SHP77 treated with DMSO at 0.1 percent for 48 hours (cell line): ENCODE data around the gene TRPC4AP.

ENCODE experiments used
- DNase-seq: peaks from one replicate; lab custom pipeline; 2025; lab: John Stamatoyannopoulos, UW

Gene TRPC4AP

DNA sequence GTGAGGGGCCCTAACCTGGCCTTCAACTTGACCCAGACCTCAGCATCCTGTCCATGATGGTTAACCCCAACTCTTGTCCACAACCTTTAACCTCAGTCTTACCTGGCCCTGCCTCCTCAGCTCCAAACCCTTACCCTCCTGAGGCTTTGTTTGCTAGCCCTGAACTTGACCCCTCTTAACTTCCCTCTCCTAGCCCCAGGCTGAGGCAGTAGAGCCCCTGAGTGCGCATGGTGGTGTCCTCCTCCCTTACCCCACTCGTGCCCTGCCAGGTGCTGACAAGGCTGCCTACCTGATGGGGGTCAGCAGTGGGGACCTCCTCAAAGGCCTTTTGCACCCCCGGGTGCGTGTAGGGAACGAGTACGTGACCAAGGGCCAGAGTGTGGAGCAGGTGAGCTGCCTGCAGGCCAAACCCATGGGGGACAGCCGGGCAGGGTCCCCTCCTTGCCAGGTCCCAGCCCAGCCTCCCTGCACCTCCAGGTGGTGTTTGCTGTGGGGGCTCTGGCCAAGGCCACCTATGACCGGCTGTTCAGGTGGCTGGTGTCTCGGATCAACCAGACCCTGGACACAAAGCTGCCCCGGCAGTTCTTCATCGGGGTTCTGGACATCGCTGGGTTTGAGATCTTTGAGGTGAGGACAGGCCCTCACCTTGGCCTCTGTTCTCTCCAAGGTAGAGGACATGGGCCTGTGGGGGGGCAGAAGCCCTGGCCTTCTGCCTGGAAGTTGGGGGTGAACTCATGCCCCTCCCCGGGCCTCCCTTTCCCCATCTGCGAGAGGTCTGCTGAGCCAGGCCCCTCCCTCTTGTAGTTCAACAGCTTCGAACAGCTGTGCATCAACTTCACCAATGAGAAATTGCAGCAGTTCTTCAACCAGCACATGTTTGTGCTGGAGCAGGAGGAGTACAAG is 105.1 kb downstream of the TRPC4AP start:
- no peak for DNase-seq

GRCh38 chr20:34986311-34987287 is 106.0 kb downstream of the TRPC4AP start:
- no peak for DNase-seq

DNA sequence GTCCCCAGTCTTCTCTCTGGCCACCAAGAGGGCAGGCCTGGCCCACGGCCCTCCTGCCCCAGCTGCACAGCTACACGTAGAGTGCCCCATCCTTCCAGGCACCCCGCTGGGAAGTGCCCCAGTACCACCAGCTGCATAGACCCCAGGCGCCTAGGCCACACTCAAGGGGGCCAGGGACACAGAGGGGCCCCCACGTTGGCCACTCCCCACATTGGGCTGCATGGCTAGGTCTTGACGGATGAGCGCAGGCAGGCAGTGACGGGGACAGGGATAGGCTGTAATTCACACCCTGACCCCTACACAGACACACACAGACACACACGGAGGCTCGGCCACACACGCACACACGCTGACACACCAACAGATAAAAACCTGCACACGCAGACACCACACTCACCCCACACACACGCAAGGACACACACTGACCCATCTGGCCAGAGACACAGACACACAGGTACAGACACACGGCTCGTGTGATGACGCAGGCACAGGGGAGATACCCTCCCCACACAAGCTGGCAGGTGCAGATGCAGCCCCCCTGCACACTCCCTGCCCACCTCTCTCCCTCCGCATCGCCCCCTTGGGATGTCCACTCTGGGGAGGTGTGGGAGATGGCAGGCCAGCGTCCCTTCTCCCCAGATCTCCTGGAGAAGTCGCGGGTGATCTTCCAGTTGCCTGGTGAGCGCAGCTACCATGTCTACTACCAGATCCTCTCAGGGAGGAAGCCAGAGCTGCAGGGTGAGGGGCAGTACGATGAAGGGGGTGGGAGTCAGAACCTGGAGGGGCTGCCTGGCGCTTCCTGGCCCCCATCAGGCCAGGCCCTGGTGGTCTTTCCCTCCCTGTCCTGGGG is 106.9 kb downstream of the TRPC4AP start:
- no peak for DNase-seq

GRCh38 chr20:34984756-34985261 is 107.8 kb downstream of the TRPC4AP start:
- DNase-seq: no peak

DNA sequence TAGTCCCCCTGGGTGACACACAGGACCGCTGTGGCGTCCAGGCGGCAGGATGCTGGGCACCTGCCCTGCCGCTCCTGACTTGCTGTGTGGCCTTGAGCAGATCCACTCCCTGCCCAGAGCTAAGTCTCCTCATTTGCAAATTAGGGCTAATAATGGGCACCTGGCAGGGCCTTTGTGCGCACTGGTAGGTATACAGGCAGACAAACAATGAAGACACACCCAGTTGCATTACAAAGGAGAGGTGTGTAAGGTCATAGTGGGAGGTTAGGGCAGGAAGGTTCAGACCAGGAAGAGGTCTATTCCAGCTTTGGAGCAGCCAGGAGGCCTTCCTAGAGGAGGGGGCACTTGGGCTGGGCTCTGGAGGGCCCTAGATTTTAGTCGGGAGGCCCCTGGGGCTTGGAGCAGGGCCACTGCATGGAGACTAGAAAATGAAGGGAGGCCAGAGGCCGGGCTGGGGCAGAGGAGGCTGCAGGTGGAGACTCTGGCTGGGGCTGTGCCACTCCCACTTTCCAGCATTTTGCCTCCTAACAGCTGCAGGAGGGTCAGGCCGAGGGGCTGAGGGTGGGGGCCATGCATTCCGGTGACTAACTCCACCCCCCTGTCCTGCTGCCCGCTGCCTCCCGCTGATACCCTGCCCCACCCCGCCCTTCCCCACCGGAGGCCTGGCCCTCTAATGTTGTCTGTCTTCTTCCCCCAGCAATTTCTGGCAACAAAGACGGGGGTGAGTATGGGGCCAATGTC is 108.4 kb downstream of the TRPC4AP start:
- no peak for DNase-seq

DNA sequence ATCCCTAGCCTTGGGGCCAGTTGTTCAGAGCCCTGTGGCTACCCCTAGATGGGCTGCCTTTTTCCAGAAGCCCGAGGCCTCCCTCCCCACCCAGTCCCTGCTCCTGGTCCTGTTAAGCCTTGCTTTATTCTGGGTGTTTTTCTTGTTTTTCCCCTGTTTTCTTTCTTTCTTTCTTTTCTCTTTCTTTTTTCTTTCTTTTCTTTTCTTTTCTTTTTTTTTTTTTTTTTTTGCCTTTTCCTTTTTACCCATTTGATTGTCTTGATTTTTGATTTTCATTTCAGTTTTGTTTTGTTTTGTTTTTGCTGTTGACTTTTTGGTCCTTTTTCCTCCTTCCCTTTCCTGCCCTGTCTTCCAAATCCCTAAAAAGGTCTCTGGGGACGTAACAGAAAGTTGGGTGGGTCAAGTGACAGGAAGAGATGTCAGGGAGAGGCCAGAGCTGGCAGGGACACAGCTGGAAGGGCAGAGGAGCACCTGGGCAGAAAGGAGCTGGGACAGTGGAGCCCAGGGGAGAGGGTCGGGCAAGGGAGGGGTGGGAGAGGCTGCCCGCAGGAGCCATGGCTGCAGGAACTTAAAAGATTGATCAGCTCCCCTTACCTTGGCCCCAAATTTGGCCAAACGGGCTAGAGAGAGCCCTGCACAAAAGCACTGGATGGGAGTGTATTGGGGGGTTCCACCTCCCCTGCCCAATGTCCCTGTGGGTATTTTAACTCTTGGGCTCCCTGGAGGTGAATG is 109.4 kb downstream of the TRPC4AP start:
- DNase-seq: no peak

GRCh38 chr20:34982270-34983088 is 110.1 kb downstream of the TRPC4AP start:
- no peak for DNase-seq

GRCh38 chr20:34980543-34981233 is 111.9 kb downstream of the TRPC4AP start:
- DNase-seq: peak; percentile 11

DNA sequence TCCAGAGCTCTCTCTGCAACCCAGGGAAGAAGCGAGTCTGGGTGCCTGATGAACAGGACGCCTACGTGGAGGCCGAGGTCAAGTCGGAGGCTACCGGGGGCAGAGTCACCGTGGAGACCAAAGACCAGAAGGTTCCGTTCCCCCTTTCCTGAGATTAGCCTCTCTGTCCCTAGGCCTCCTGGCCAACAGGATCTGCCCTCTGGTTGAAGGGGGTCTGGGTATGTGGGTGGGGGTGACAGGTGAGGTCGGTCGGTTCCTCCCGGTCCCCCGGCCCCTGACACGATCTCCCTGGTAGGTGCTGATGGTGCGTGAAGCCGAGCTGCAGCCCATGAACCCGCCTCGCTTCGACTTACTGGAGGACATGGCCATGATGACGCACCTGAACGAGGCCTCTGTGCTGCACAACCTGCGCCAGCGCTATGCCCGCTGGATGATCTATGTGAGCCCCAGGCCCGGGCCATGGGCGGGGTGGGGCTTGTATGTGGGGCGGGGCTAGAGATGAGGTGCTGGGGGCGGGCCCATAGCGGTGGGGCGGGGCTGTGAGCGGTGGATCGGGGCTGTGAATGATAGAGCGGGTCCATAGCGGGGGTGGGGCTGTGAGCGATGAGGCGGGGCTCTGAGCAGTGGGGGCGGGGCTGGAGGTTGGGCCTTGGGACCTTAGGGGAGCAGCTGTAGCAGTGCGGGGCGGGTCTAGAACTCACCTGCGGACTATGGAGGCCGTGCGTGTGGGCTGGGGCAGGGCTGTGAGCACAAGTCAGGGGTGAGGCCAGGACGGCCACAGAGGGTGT is 113.0 kb downstream of the TRPC4AP start:
- no peak for DNase-seq

DNA sequence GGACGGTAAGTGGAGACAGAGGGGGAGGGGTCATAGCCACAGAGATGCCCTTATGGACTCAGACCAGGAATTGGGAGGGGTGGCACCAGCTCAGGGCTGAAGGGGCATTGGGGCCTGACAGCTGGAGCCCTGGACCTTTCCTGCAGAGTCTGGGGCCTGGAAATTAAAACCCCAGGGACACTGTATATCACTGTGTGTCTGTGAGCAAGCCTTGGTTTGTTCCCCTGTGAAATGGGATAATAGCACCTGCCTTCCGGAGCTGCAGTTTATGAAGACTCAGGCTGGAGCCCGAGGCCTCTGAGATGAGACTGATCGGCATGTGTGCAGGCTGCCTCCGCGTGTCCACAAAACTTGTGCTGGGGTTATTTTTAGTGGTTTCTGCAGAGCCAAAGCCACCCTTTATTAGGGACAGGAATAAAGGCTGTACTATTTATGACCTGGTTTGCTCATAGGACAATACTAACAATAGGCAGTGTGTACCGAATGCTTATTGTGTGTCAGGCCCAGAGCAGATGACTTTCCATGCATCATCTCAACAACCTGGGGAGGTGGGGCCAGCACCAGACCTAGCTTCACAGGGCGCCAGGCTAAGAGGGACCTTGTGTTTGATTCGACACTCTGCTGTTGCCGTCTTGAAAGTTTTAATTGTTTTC is 114.4 kb downstream of the TRPC4AP start:
- DNase-seq: no peak

GRCh38 chr20:34977365-34978091 is 115.1 kb downstream of the TRPC4AP start:
- no peak for DNase-seq

DNA sequence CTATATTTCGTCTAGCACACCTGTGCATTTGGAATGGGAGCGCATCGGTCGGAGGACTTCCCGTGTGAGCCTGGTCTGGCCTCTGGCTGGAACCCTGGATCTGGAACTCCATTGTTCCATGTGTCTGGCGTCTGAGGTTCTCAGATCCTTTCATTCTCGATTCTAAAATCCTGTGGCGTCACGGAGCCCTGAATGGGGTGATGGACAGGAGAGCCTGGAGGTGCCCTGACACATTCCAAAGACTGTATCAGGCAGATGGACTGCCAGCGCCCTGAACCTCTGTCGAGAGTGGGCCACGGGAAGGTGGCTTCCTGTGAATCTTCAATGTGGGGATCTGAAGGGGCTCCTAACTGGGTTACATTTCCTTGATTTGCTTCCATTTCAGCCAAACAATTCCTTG is 116.3 kb downstream of the TRPC4AP start:
- DNase-seq: no peak

DNA sequence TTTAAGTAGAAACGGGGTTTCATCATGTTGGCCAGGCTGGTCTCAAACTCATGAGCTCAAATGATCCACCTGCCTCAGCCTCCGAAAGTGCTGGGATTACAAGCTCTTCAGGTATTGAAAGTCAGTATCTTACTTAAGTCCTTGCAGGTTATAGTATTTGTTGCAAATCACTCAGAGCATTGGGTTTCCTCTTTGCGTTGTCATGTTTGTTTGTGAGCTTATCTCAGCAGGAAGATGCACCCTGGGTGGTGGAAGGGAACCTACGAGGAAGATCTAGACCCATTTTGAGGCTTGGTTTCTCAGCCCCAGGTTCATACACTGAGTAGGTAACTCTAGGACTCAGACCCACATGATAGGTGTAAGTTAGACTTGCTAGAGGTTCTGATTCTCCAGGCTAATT is 118.4 kb downstream of the TRPC4AP start:
- DNase-seq: no peak

DNA sequence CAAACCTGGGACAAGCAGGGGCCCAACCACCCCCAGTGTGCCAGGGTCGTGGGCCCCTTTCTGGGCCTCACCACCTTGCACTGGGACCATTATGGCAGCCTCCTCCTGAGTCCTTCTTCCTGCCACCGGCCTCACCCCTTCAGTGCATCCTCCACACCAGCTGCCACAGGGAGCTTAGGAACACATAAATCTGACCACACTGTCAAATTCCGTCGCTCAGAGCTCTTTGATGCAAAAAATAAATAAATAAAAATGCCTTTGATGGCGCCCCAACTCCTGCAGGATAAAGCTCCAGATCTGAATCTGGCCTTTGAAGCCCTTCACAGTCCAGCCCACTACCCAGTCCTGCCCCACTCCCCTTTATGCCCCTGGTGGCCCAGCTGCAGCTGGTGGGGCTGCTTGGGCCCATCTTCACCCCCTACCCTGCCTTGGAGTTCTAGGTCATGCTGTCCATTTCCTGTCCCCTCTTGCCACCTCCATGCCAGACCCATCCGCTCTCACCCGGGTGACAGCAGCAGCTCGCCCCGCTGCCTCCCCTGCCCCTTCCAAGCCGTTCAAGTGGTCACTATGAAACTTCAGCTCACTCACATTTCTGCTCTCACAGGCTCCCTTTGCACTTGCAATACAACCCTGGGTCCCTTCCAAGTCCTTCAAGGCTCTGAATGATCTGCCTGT is 120.9 kb downstream of the TRPC4AP start:
- no peak for DNase-seq

GRCh38 chr20:34970846-34971560 is 121.6 kb downstream of the TRPC4AP start:
- DNase-seq: no peak
